PC-9 (cell line): ENCODE results near the gene CIZ1.

Experiments used
- CTCF ChIP-seq: fragments of 200-600 bp; sonication (generic); conservative IDR thresholded peaks from 2 replicates; pipeline ENCODE4 v1.6.1; 2017; ENCODE audit warnings: mixed run types, antibody characterized with exemption, mild to moderate bottlenecking, moderate library complexity
- EZH2 ChIP-seq: fragments of 200-600 bp; sonication (generic); IDR thresholded peaks from 2 replicates; pipeline ENCODE4 v1.8.0; 2017; ENCODE audit warnings: antibody characterized with exemption, low read depth

GRCh38 chr9:128206484-128206883 lies 15.1 kb upstream of the CIZ1 start:
- no peak for TF ChIP-seq CTCF
- TF ChIP-seq EZH2: no peak
